Islet precursor cell (in vitro differentiated cells): ENCODE measurements around the gene RRAGC.
"Not testable (repeated sequence)": the region's sequence is repeated elsewhere in the genome, so short reads cannot be mapped to it uniquely, and the experiment has no call there.

Experiments used
- DNase-seq: peaks from one replicate; pipeline ENCODE4 v3.0.0-alpha.2; 2018

Gene RRAGC

GRCh38 chr1:38858833-38859560, 575 bp downstream of the RRAGC start:
- peak; percentile 76 for DNase-seq

- DNase-seq: no peak
Measured at GRCh38 chr1:38852780-38853179, 6.8 kb downstream of the RRAGC start.

GRCh38 chr1:38848071-38848470, 11.5 kb downstream of the RRAGC start:
- DNase-seq: no peak

GRCh38 chr1:38846210-38846609, 13.4 kb downstream of the RRAGC start:
- no peak for DNase-seq

GRCh38 chr1:38845088-38845487, 14.5 kb downstream of the RRAGC start:
- DNase-seq: not testable (repeated sequence)

DNA sequence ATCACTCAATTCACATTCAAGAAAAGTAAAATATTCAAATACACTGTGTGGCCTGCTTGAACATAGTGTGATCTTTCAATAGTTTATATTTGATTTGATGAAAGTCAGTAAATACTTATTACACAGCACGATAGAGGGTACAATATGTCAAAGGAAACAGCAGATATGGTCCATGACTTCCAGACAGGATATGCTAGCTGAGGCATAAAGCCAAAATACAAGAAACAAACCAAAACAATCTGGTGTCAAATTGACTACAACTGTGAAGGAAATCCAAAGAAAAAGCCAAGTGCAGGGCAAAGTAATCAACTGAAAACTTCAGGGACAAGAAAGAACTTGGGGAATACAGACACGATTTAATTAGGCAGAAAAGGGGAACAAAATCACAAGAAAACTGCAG, 19.3 kb downstream of the RRAGC start:
- no peak for DNase-seq

DNA sequence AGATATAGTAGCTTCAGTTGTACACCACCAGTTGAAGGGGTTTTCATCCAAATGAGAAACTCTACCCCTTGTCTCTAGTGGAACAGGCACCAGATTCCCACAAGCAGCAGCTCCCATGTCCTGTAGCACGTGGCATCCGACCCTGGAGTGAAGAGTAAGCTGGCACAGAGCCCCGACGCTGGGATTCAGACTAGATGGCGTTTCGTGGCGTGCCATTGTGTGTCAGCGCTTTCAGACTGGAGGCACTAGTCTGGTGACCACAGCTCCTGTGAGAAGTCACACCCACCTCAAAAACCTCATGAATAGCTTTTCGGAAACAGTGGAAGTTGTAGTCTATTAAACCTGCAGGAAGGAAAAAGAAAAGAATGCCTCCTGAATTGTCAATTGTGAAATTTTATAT, 20.2 kb downstream of the RRAGC start:
- no peak for DNase-seq

DNA sequence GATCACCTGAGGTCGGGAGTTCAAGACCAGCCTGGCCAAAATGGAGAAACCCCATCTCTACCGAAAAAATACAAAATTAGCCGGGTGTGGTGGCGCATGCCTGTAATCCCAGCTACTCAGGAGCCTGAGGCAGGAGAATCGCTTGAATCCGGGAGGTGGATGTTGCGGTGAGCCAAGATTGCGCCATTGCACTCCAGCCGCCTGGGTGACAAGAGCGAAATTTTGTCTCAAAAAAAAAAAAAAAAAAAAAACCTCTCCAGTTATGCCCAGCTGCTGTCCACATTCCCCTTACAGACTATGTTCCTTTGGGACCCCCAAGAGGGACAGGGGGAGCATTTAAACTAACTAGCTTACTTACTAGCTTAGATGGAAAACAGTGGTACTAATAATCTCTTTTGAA, 23.3 kb downstream of the RRAGC start:
- DNase-seq: not testable (repeated sequence)

- peak; percentile 71 for DNase-seq
Measured at GRCh38 chr1:38834937-38835827, 24.4 kb downstream of the RRAGC start.

DNA sequence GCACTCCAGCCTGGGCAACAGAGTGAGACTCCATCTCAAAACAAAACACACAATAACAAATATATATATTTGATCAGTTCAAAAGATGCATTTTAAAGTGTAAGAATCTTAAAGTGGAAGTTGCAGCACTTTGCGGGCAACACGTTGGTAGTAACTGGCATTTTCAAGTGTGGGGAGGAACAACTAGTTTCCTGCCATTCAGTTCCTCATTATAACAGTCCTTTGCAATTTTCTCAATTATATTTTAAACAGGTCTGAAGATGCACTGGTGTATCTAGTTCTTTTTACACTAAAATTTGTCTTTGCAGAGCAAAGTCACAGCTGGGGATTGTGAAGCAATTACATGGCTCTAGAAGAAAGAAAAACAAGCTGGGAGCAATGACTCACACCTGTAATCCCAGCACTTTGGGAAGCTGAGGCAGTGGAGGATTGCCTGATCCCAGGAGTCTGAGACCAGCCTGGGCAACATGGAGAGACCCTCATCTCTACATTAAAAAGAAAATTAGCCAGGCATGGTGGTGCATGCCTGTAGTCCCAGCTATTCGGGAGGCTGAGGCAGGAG, 25.3 kb downstream of the RRAGC start:
- DNase-seq: no peak

DNA sequence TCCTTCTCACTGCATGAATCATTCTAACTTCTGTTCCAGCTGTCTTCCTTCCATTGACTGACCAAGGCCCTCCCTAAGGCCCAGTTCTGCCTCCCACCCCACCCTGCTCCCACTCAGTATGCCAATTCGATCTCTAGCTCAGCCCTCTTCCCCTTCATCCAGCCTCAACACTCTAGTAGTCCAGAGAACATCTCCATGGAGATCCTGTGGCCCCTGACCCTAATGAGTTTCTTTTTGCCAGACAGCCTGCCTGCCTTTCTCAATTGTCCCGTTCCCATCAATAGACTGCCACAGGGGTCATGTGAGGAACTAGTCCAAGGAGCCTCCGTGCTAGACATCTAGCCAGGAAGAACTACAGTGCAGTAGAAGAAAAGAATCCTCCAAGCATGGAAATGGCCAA, 26.4 kb downstream of the RRAGC start:
- DNase-seq: no peak

DNA sequence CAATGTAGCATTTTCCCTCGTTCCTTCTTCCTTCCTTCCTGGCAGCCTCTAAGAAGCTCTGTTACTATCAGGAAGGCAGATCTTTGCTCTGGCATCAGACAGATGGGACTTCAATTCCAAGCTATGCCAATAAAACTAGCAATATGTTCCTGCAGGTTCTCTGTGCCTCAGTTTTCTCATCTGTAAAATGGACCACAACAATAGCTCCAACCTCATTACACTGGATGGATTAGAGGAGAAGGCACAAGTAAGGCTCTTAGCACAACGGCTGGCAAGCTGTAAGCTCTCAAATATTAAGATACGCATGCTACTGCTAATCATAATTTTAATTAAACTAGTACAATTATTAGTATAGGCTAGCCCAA, 27.2 kb downstream of the RRAGC start:
- no peak for DNase-seq

- no peak for DNase-seq
Measured at GRCh38 chr1:38831731-38832369, 27.7 kb downstream of the RRAGC start.

GRCh38 chr1:38829368-38829767, 30.2 kb downstream of the RRAGC start:
- DNase-seq: no peak

- DNase-seq: no peak
Measured at GRCh38 chr1:38827318-38827717, 32.3 kb downstream of the RRAGC start.

DNA sequence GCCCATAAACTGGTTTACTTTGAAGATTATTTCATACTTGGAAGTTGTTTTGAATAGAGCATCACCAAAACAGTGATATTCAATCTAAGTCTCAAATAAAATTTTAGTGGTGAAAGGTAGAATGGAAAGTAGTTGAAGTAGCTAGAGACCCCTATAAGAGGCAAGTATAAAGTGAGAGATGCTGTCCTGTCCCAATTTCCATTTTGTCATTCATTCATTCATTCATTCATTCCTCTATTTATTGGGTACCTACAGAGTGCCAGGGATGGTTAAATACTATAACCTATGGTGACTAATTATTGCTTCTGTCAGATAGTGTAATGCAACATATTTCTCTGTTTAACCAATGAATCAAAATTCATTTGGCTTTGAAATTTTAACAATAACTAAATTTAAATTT, 32.7 kb downstream of the RRAGC start:
- no peak for DNase-seq

DNA sequence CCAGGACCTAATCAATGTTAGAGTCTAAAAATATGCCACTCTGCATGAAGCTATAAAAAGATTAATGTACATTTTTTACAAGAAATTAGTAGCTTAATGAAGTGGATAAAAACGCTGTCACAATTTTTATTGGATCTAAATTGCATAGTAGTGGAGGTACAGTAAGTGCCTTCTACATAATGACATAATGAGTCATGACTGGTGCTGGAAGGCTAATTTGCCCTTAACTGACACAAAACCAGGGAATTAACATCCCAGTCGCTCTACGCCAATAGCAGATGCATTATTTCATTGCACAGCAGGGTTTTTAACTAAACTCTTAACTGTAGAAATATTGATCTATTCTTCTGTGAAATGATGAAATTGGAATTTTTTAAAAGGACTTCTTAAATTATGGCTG, 33.3 kb downstream of the RRAGC start:
- no peak for DNase-seq

DNA sequence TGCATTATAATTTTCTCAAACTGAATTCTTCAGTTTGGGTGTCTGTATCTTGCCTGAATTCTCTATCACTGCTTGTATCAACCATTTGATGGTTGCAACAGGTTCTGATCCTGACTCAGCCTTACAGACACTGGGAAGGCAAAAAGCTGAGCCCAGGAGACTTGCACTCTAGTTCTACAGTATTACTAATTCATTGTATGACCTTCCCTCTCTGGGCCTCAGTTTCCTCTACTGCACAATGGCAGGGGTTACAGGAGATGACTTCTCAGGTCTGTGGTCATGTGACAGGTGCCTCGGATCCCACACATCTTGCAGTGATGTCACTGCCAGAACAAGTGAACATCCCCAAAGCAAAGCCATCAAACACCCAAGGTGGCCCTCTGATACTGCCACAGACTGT, 38.7 kb downstream of the RRAGC start:
- no peak for DNase-seq

DNA sequence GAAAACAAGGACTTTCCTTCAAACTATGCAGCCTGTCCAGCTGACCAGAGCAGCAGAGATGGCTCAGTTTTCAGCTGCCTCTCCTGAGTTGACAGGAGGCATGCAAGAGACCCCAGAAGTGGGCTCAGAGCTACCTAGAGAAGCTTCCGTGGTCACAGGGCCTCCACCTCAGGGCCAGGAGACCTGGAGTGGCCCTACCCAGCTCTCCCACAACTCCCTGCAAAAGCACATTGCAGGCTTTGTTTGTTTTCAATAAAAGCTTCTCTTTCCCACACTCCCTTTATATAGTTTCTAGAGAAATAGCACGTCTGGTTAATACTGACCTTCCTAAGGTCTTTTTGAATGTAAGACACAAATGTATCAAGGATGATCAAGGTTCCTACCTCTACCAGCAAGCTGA, 40.1 kb downstream of the RRAGC start:
- no peak for DNase-seq

DNA sequence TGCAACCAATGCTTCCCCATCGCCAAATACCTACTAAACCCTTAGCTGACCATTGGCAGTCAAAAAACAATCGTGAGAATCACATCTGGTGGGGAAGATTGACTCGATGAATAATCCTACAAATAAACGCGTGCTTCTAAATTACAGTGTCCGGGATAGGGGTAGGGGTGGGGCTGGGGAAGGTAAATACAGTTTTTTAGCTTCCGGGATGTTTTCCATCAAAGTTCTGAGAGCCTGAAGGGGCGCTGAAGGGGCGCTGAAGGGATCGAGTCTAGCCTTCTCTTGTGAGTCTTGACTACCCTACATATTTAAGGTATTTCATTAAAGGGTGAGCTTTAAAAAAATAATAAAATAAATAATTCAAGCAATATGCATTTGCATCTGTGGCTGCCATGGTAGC, 40.5 kb downstream of the RRAGC start:
- no peak for DNase-seq

DNA sequence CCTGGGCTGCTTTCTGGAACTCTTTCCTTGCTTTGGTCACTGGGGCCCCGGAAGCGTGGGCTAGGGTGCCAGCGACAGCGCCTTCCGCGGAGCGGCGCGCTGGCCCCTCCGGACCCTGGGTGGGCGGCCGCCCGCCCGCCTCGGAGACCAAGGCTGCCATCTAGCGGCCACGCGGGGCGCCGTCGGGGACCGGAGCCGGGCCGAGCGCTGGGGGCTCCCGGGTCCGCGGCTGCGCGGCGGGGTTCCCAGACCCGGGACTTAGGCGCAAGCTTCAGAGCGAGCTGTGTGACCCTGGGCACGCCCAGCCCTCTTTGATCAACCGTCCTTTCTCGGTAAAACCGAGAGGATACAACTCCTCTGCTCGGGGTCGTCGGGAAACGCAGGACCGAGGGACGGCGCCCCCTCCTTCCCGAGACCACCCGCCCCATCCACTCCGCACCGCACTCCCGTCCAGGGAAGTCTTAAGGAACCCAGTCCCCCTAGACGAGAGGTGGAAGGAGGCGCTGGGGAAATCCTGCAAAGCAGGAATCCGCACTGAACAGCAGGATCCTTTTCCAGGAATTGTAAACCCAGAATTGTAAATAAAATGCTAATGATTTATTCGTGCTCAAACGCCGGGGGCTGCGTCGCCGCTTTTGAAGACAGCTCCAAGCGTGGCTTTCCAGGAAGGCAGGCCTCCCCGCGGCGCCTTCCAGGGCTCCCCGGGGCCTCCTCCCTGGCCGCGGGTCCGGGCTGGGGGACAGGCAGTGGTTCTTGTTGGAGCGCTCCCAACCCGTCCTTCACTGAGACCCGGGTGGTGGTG, 41.2 kb downstream of the RRAGC start:
- peak; percentile 80 for DNase-seq

GRCh38 chr1:38817267-38818174, 42.1 kb downstream of the RRAGC start:
- DNase-seq: no peak
